AG04449 (cell line): ENCODE measurements around the gene ENTHD1.

Experiments
- CTCF ChIA-PET: fragments of 350-600 bp; formaldehyde crosslinking; extraction: SDS; loops from one replicate; lab custom pipeline; 2021; ENCODE audit warnings: antibody characterized with exemption; lab: Yijun Ruan, JAX
- POLR2A ChIA-PET: fragments of 400-600, 350-600 bp; formaldehyde crosslinking; extraction: SDS; loops from one replicate; lab custom pipeline; 2020; ENCODE audit warnings: antibody characterized with exemption, inconsistent platforms; lab: Yijun Ruan, JAX
- DNase-seq: peaks from one replicate; pipeline ENCODE4 v3.0.0-alpha.2; 2010; ENCODE audit warnings: low read depth, low spot score
- H3K4me3 ChIP-seq: 2 replicates; pipeline ENCODE4 v1.5.1; 2011; ENCODE audit warnings: low read depth, mild to moderate bottlenecking, control low read depth, low read length
- TF ChIP-seq, protein P1 (sequence below): IDR thresholded peaks from one replicate; pipeline ENCODE4 v1.5.1; 2011; ENCODE audit warnings: mild to moderate bottlenecking, moderate library complexity, low read length, control low read depth, inconsistent platforms; ENCODE audit not compliant: insufficient read depth; ENCODE audit errors: missing control alignments

ENTHD1 gene

DNA sequence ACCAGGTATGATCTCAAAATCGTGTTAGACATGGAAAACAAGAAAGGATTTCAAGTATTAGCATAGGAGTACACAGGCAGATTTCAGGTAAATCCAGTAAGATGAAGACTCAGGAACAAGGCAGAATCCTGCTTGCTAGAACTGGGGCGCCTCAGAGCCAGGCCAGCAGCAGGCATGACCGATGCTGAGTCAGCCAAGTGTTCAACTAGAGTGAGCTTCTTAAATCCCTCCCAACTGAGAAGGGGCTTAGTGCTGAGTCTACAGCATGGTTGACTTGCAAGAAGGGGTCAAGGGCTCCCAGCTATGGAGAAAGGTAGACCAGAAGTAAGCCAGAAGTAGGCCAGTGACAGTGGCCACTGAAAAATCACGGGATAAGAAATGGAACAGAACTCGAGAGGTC, 19.8 kb upstream of the ENTHD1 start:
- no peak overlapping the region for H3K4me3 ChIP-seq
- TF ChIP-seq, protein P1, sequence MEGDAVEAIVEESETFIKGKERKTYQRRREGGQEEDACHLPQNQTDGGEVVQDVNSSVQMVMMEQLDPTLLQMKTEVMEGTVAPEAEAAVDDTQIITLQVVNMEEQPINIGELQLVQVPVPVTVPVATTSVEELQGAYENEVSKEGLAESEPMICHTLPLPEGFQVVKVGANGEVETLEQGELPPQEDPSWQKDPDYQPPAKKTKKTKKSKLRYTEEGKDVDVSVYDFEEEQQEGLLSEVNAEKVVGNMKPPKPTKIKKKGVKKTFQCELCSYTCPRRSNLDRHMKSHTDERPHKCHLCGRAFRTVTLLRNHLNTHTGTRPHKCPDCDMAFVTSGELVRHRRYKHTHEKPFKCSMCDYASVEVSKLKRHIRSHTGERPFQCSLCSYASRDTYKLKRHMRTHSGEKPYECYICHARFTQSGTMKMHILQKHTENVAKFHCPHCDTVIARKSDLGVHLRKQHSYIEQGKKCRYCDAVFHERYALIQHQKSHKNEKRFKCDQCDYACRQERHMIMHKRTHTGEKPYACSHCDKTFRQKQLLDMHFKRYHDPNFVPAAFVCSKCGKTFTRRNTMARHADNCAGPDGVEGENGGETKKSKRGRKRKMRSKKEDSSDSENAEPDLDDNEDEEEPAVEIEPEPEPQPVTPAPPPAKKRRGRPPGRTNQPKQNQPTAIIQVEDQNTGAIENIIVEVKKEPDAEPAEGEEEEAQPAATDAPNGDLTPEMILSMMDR, result no peak
- DNase-seq, result no peak
- CTCF ChIA-PET, result interaction anchor here (1.2 kb wide), 1 partner anchor 112 kb away, joined by 4 read pairs; no protein-coding TSS in a partner anchor
- POLR2A ChIA-PET, result no interaction called here

DNA sequence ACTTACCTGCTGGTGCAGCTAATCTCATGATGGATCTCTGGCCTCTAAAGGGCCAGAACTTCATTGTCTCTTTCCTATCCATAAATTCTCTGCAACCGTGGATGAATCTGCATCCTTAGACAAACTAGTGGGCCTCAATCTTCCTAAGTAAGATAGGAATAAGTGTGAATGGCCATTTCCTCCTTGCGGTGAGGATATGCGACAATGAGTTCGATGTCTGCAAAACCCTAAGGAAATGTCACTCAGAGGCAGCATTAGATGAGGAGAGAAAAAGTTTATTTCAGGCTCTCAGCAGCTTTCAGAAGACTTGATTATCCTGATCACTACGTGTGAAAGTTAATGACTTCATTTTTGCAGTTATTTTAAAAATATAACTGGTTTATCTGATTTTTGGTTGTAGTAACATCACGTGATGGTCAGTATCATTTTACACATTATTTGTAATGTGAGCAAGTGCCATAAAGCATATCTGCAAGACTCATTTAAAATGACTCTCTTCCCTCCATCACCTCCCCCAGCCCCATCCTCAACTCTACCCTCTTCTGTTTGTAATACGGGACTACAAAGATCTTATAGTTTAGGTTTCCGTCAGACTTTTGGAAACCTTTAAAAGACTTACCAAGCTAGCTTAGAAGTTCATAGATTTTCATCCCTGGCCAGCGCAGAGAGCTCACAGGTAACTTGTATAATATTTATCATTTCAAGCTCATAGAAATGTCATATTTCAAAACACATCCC, 17.5 kb upstream of the ENTHD1 start:
- no peak overlapping the region for H3K4me3 ChIP-seq
- ChIA-PET CTCF (no interaction called here), POLR2A (no interaction called here)
- TF ChIP-seq, protein P1, result no peak
- no peak for DNase-seq

DNA sequence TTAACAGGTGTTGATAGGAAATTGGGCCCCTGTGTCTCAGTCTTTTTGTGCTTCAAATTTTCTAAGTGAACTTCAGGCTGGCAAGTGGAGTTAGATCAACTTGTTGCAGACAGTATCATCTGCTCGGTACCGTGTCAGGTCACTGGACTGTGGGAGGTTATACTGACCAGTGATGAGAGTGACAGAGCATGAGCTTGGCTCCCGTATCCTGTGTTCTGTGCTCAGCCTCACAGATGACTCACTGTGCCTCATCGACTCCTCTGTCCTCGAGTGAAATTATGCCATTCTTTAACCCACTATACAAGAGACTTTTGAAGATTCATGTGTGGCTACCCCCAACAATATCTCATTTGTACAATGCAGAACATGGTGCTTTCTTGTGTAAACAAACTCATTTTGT, 15.2 kb upstream of the ENTHD1 start:
- TF ChIP-seq, protein P1, result no peak
- DNase-seq, result no peak
- CTCF ChIA-PET, result no interaction called here
- POLR2A ChIA-PET, result no interaction called here
- H3K4me3 ChIP-seq, result no peak overlapping the region

DNA sequence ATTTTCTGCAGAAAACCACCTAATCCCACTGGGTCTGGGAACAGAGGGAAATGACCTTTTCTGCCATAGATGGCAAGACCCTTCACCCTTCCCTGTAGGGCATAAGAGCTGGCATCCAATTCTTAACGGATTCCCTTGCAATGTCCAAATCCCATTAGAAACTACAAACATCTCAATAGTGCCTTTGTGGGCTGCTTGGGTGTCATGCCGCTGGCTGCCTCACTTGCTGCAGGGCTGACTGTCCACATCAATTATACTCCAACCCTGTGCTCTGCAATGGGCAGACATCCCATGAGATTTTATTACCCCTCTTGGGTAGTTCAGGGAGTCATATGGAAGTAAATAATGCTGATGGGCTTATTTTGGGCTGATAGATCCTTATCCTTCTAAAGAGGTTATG, 14.6 kb upstream of the ENTHD1 start:
- no peak overlapping the region for H3K4me3 ChIP-seq
- ChIA-PET POLR2A (no interaction called here), CTCF (no interaction called here)
- TF ChIP-seq, protein P1, result no peak
- no peak for DNase-seq

DNA sequence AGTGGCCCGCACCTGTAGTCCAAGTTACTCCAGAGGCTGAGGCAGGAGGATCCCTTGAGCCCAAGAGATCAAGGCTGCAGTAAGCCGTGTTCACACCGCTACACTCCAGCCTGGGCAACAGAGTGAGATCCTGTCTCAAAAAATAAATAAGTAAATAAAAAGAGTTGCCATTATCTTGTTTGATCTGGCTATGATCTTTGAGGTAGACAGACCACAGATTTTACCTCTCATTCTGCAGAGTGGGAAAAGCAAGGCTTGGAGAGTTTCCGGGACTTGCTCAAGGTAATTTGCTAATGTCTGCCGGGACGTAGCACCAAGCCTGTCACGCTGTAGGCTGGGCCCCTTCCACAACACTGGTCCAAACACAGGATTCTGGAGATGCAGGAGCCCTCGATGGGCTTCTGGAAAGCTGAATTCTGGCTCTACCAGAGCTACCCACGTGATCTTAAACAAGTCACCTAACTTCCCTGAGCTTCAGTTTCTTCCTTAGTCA, 14.1 kb upstream of the ENTHD1 start:
- H3K4me3 ChIP-seq, result no peak overlapping the region
- TF ChIP-seq, protein P1, result no peak
- ChIA-PET POLR2A (no interaction called here), CTCF (no interaction called here)
- DNase-seq, result no peak

DNA sequence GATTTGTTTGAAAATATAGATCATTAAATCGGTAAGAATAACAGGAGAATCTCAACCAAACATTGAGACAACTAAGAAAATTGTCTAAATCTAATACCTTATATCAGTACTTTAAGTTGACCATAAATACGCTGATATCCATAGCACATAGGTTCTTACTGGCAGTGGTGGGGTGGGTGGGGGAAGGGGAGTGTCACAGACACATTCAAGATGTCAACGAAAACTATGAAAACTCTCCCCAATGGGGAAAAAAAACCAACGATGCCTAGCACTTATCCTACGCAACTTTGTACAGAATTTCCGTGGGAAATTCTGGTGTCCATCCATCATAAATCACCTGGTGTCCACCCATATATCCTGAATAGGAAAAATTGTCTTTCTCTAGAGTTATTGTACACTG, 13.5 kb upstream of the ENTHD1 start:
- ChIA-PET CTCF (no interaction called here), POLR2A (no interaction called here)
- TF ChIP-seq, protein P1, result no peak
- no peak for DNase-seq
- no peak overlapping the region for H3K4me3 ChIP-seq
